Stimulated activated CD8-positive, alpha-beta memory T cell treated with anti-CD3 and anti-CD28 coated beads, Interleukin-12 subunit alpha, Interleukin-12 subunit beta, amount 100 ng/mL, for 1 hour (primary cell): ENCODE measurements around the gene CD209.
"Not testable (repeated sequence)": the region's sequence is repeated elsewhere in the genome, so short reads cannot be mapped to it uniquely, and the experiment has no call there.

Source experiments
- DNase-seq: peaks from one replicate; pipeline ENCODE4 v3.0.0-alpha.2; 2020; ENCODE audit warnings: low read depth

The CD209 gene

DNA sequence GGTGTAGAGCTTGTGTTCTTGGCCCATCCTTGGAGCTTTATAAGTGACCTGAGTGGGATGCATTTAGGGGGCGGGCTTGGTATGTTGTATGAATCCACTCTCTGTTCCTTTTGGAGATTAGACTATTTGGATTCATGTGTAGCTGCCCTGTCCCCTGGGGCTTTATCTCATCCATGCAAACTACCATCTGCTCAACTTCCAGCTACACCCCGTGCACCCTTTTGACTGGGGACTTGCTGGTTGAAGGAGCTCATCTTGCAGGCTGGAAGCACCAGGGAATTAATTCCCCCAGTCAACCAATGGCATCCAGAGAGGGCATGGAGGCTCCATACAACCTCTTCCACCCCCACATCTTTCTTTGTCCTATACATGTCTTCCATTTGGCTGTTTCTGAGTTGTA is 21.8 kb upstream of the CD209 start:
- no peak for DNase-seq

DNA sequence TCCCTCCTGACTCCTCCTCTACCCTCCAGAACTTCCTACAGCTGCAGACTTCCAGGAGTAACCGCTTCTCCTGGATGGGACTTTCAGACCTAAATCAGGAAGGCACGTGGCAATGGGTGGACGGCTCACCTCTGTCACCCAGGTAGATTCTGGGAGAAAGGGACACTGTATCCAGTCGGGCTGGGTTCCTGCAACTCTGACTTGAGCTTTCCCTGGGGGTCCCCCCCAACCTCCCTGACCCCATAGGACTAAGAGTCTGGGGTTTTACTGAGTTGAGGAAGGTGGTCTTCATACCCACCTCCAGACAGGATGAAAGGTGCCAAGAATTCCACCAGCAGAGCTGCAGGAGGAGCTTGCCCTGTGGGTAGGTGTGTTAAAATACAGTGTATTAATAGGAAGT is 20.2 kb upstream of the CD209 start:
- no peak for DNase-seq

DNA sequence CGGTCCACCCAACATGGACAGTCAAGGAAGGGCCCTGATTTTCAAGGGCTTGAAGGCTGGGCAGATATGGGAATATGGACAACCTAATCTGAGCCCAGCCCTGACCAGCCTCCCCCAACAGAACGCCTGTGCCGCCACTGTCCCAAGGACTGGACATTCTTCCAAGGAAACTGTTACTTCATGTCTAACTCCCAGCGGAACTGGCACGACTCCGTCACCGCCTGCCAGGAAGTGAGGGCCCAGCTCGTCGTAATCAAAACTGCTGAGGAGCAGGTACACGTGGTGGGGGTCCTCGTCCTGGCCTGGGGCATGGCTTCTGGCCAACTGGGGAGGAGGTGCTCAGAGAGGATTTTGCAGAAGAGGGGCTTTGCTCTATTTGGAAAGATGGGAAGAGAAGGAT is 19.2 kb upstream of the CD209 start:
- DNase-seq = no peak

- not testable (repeated sequence) for DNase-seq
Measured at GRCh38 chr19:7765043-7765442, 17.7 kb upstream of the CD209 start.

DNA sequence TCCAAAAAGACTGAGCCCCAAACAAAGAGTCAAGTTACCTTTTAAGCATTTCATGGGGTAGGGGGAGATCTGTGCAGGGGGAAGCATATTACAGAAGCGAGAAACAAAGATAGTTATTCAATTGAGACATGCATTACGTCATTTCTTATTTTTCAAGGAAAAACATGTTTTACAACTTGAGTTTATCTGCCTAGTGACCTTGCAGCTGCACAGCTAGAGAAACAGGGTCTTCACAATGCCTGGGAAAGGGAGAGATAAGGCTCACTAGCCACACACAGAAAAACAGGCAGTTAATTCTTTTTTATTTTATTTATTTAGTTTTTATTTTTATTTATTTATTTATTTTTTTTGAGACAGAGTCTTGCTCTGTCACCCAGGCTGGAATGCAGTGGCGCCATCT is 16.8 kb upstream of the CD209 start:
- not testable (repeated sequence) for DNase-seq

- no peak for DNase-seq
Measured at GRCh38 chr19:7763696-7764095, 16.4 kb upstream of the CD209 start.

- DNase-seq = no peak
Measured at GRCh38 chr19:7762719-7763293, 15.5 kb upstream of the CD209 start, which contains the start of gene CLEC4M. CLEC4M (plus strand) TSS chr19:7763243; CDS start chr19:7763267, 24 bp downstream.

- no peak for DNase-seq
Measured at GRCh38 chr19:7759156-7759555, 11.8 kb upstream of the CD209 start.

DNA sequence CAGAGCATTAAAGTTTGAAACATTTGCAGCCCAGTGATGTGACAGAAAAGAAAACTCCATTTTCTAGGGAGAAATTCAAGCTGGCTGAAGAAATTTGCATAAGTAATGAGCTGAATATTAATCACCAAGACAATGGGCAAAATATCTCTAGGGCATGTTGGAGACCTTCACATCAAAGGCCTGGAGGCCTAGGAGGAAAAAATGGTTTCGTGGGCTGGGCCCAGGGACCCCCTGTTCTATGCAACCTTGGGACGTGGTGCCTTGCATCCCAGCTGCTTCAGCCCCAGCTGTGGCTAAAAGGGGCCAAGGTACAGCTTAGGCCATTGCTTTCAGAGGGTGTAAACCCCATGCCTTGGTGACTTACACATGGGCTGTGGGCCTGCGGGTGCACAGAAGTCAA is 10.0 kb upstream of the CD209 start:
- no peak for DNase-seq

DNA sequence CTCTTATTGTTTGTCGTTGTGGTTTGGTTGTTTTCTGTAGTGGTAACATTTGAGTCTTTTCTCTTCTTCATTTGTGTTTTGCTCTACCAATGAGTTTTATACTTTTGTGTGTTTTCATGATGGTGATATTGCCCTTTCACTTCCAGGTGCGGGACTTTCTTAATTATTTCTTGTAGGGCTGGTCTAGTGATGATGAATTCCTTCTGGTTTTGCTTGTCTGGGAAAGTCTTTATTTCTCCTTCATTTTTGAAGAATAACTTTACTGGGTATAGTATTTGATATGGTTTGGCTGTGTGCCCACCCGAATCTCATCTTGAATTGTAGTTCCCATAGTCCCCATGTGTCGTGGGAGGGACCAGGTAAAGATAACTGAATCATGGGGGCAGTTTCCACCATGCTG is 8.9 kb upstream of the CD209 start:
- no peak for DNase-seq

GRCh38 chr19:7751157-7751783 is 3.9 kb upstream of the CD209 start:
- peak; percentile 7 for DNase-seq

- no peak for DNase-seq
Measured at GRCh38 chr19:7748756-7749155, 1.4 kb upstream of the CD209 start.

- DNase-seq = no peak
Measured at GRCh38 chr19:7748171-7748570, 837 bp upstream of the CD209 start.

GRCh38 chr19:7746306-7746705 is 1.0 kb downstream of the CD209 start:
- DNase-seq = not testable (repeated sequence)

DNA sequence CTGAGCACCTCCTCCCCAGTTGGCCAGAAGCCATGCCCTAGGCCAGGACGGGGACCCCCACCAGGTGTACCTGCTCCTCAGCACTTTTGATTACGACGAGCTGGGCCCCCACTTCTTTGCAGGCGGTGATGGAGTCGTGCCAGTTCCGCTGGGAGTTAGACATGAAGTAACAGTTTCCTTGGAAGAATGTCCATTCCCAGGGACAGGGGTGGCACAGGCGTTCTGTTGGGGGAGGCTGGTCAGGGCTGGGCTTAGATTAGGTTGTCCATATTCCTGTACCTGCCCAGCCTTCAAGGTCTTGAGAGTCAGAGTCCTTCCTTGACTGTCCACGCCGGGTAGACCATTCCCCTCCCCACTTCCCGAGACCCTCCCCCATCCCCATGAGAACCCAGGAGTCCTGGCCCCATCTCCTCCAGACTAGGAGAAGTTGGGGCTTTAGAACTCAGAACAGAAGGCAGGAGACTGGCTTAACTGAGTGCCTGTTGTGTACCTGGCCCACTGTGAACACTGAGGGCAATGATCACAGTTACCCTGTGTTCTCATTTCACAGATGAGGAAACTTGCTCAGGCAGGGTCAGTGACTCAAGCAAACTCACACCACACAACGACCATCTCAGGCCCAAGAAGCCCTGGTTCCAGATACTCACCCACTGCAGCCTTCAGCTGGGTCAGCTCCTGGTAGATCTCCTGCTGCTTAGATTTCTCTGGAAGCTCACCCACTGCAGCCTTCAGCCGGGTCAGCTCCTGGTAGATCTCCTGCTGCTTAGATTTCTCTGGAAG is 2.3 kb downstream of the CD209 start:
- no peak for DNase-seq

- DNase-seq = no peak
Measured at GRCh38 chr19:7744199-7744786, 3.0 kb downstream of the CD209 start.

DNA sequence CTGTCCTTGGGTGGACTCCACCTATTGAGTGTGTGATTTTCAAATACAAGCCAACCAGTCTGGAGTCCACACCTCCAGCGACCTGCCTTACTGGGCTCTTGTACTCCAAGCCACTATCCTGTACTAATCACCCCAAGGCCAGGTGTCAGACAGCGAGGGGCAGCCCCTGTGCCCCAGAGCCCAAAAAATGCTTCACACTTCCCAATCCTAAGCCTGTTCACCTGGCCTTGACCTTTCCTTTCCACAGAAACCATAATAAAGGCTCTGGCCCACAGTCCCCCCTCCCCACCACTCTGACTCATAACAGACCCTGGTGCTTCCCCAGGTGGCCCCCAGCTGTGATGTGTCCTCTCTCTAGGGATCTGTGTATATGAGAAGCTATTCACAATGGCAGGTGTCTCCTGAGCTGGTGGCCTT is 3.9 kb downstream of the CD209 start:
- DNase-seq = no peak

DNA sequence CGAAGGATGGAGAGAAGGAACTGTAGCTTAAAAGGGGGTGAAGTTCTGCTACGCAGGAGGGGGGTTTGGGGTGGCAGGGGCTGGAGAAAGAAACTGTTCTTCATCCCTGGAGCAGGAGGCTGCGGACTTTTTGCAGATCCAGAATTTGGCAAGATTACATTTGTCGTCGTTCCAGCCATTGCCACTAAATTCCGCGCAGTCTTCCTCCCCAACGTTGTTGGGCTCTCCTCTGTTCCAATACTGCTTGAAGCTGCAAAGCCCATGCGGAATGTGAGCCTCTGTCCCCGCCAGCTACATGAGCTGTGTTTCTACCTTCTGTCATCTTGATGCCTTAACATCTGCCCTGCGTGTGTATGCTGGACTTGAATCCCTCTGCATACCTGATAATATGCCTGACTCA is 4.3 kb downstream of the CD209 start:
- DNase-seq = no peak

GRCh38 chr19:7742575-7742974 is 4.8 kb downstream of the CD209 start:
- DNase-seq = no peak

- no peak for DNase-seq
Measured at GRCh38 chr19:7740682-7741054, 6.7 kb downstream of the CD209 start.

DNA sequence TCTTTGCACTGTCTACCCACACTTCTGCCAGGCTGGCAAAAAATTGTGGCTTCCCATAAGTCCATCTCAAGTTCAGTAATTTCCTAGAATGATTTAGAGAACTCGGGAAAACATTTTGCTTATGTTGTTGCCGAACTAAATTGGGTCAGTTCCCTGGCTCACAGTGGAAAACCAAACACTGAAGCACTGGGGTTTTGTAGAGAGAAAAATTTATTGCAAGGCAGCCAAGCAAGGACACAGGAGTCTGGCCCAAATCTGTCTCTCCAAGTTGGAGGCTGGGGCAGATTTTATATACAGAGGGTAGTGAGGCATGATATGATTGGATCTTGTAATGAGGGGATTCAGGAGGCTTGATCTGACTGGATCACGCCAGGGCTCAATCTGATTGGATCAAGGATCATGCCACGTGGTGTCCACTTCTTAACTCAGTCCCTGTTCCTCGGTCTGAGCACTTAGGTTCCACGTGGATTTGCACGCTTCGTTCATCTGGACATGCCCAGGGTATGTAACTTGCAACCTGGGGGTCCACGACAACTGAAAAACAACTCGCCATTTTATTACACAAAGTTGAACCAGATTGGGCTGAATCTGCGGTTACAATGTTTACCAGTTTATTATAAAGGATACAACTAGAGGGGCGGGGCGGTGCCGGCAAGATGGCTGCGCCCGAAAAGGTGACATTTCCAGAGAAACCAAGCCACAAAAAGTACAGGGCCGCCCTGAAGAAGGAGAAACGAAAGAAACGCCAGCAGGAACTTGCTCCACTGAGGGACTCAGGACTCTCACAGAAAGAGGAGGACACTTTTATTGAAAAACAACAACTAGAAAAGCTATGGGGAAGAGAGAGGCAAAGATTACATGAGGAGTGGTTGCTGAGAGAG is 7.3 kb downstream of the CD209 start:
- DNase-seq = no peak

GRCh38 chr19:7739211-7739755 is 8.1 kb downstream of the CD209 start:
- no peak for DNase-seq
